Parathyroid adenoma (tissue), 2 donors: ENCODE measurements around the gene SURF2.

Source experiments
- H2AFZ ChIP-seq: fragments of 300-600 bp; sonication (generic); one replicate; pipeline ENCODE4 v1.7.0; 2017; ENCODE audit warnings: antibody characterized with exemption, mild to moderate bottlenecking
- H3K27ac ChIP-seq: fragments of 300-600 bp; sonication (generic); one replicate; pipeline ENCODE4 v1.7.0; 2017
- H3K27me3 ChIP-seq: fragments of 300-600 bp; sonication (generic); one replicate; pipeline ENCODE4 v1.7.0; 2017; ENCODE audit warnings: low read length; ENCODE audit not compliant: control insufficient read depth, insufficient read depth
- H3K36me3 ChIP-seq: fragments of 300-600 bp; sonication (generic); one replicate; pipeline ENCODE4 v1.7.0; 2017; ENCODE audit warnings: low read length; ENCODE audit not compliant: control insufficient read depth, insufficient read depth
- H3K4me1 ChIP-seq: fragments of 300-600 bp; sonication (generic); one replicate; pipeline ENCODE4 v1.7.0; 2017; ENCODE audit warnings: control low read depth
- H3K4me2 ChIP-seq: fragments of 300-600 bp; sonication (generic); one replicate; pipeline ENCODE4 v1.7.0; 2017; ENCODE audit warnings: low read length
- H3K4me3 ChIP-seq: fragments of 300-600 bp; sonication (generic); one replicate; pipeline ENCODE4 v1.7.0; 2017; ENCODE audit warnings: low read depth, low read length
- H3K79me2 ChIP-seq: fragments of 300-600 bp; sonication (generic); one replicate; pipeline ENCODE4 v1.7.0; 2017; ENCODE audit warnings: control low read depth
- H3K9ac ChIP-seq: fragments of 300-600 bp; sonication (generic); one replicate; pipeline ENCODE4 v1.7.0; 2017; ENCODE audit warnings: mild to moderate bottlenecking
- H3K9me3 ChIP-seq: fragments of 300-600 bp; sonication (generic); one replicate; pipeline ENCODE4 v1.7.0; 2017; ENCODE audit warnings: low read length; ENCODE audit not compliant: control insufficient read depth
- TF ChIP-seq, protein P1 (sequence below): fragments of 300-600 bp; sonication (generic); IDR thresholded peaks from one replicate; pipeline ENCODE4 v1.7.0; 2017; ENCODE audit warnings: antibody characterized with exemption, mild to moderate bottlenecking
- donor health status: primary hyperparathyroidism.

SURF2 gene

GRCh38 chr9:133384736-133385321, 28.5 kb downstream of the SURF2 start:
- Histone ChIP-seq H3K4me1 (no peaks in the 10 kb centered on the region), H3K4me3 (no peak overlapping the region), H3K79me2 (no peaks in the 10 kb centered on the region), H3K36me3 (no peaks in the 10 kb centered on the region), H2AFZ (no peak overlapping the region), H3K9ac (no peak overlapping the region), H3K27me3 (no peaks in the 10 kb centered on the region), H3K9me3 (no peaks in the 10 kb centered on the region), H3K4me2 (no peak overlapping the region), H3K27ac (no peak overlapping the region)
- TF ChIP-seq, protein P1, sequence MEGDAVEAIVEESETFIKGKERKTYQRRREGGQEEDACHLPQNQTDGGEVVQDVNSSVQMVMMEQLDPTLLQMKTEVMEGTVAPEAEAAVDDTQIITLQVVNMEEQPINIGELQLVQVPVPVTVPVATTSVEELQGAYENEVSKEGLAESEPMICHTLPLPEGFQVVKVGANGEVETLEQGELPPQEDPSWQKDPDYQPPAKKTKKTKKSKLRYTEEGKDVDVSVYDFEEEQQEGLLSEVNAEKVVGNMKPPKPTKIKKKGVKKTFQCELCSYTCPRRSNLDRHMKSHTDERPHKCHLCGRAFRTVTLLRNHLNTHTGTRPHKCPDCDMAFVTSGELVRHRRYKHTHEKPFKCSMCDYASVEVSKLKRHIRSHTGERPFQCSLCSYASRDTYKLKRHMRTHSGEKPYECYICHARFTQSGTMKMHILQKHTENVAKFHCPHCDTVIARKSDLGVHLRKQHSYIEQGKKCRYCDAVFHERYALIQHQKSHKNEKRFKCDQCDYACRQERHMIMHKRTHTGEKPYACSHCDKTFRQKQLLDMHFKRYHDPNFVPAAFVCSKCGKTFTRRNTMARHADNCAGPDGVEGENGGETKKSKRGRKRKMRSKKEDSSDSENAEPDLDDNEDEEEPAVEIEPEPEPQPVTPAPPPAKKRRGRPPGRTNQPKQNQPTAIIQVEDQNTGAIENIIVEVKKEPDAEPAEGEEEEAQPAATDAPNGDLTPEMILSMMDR, result no peak

- no peaks in the 10 kb centered on the region for H3K79me2 ChIP-seq
- no peak overlapping the region for H3K27ac ChIP-seq
- no peaks in the 10 kb centered on the region for H3K9me3 ChIP-seq
- H2AFZ ChIP-seq, result no peak overlapping the region
- no peaks in the 10 kb centered on the region for H3K4me1 ChIP-seq
- TF ChIP-seq, protein P1, result no peak
- H3K36me3 ChIP-seq, result no peaks in the 10 kb centered on the region
- H3K4me3 ChIP-seq, result no peak overlapping the region
- no peaks in the 10 kb centered on the region for H3K27me3 ChIP-seq
- no peak overlapping the region for H3K4me2 ChIP-seq
- no peak overlapping the region for H3K9ac ChIP-seq
These were observed 29.1 kb downstream of the SURF2 start for GRCh38 chr9:133385452-133385851.

- no peaks in the 10 kb centered on the region for H3K36me3 ChIP-seq
- no peaks in the 10 kb centered on the region for H3K9me3 ChIP-seq
- no peak overlapping the region for H3K4me2 ChIP-seq
- H3K27ac ChIP-seq, result no peak overlapping the region
- H3K9ac ChIP-seq, result no peak overlapping the region
- no peaks in the 10 kb centered on the region for H3K27me3 ChIP-seq
- H3K4me1 ChIP-seq, result no peaks in the 10 kb centered on the region
- no peaks in the 10 kb centered on the region for H3K79me2 ChIP-seq
- H3K4me3 ChIP-seq, result no peak overlapping the region
- TF ChIP-seq, protein P1, result no peak
- no peak overlapping the region for H2AFZ ChIP-seq
These were observed 30.0 kb downstream of the SURF2 start for GRCh38 chr9:133386338-133386737.

GRCh38 chr9:133387680-133388079, 31.3 kb downstream of the SURF2 start:
- TF ChIP-seq, protein P1, result no peak
- H3K4me3 ChIP-seq, result no peak overlapping the region
- H3K4me1 ChIP-seq, result no peaks in the 10 kb centered on the region
- no peak overlapping the region for H3K9ac ChIP-seq
- H3K27ac ChIP-seq, result no peak overlapping the region
- H2AFZ ChIP-seq, result no peak overlapping the region
- H3K79me2 ChIP-seq, result no peaks in the 10 kb centered on the region
- H3K9me3 ChIP-seq, result no peaks in the 10 kb centered on the region
- no peaks in the 10 kb centered on the region for H3K27me3 ChIP-seq
- no peak overlapping the region for H3K4me2 ChIP-seq
- no peaks in the 10 kb centered on the region for H3K36me3 ChIP-seq

DNA sequence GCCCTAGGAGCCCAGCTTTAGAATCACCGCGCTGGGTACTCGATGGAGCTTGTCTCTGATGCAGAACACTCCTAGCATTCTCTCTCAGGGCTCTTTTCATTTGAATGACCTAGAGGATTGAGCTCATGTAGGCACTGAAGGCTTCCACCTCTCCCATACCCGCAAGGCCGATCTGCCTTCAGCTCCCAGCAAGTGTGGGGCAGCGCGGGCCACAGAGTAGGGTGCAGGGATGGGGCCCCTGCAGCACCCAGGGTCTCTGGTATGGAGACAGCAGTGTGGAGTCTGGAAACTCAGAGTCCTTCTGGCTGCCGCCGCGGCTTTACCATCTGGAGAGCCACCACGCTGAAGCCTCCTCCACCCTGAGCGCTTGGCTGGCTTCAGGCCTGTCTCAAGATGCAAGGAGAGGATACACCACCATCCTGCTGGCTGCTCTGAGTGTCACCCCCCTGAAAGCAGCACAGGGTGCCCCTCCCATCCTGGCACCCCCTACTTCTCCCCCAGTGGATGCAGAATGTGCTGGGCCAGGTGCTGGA, 32.7 kb downstream of the SURF2 start:
- H3K27me3 ChIP-seq, result no peaks in the 10 kb centered on the region
- H3K79me2 ChIP-seq, result no peaks in the 10 kb centered on the region
- TF ChIP-seq, protein P1, result no peak
- no peak overlapping the region for H3K9ac ChIP-seq
- H3K27ac ChIP-seq, result no peak overlapping the region
- no peak overlapping the region for H3K4me2 ChIP-seq
- no peaks in the 10 kb centered on the region for H3K9me3 ChIP-seq
- H2AFZ ChIP-seq, result no peak overlapping the region
- H3K36me3 ChIP-seq, result no peaks in the 10 kb centered on the region
- H3K4me3 ChIP-seq, result no peak overlapping the region
- H3K4me1 ChIP-seq, result no peaks in the 10 kb centered on the region
